ENCODE measurements around the gene MSX1. TPM values are rescaled to one million over a fixed set of nuclear protein-coding genes. Genes with fewer than 3 reads are reported as not detected.

MSX1 gene
- total RNA-seq, 1 experiment from 2014 or later, result 1.6 TPM

DNA sequence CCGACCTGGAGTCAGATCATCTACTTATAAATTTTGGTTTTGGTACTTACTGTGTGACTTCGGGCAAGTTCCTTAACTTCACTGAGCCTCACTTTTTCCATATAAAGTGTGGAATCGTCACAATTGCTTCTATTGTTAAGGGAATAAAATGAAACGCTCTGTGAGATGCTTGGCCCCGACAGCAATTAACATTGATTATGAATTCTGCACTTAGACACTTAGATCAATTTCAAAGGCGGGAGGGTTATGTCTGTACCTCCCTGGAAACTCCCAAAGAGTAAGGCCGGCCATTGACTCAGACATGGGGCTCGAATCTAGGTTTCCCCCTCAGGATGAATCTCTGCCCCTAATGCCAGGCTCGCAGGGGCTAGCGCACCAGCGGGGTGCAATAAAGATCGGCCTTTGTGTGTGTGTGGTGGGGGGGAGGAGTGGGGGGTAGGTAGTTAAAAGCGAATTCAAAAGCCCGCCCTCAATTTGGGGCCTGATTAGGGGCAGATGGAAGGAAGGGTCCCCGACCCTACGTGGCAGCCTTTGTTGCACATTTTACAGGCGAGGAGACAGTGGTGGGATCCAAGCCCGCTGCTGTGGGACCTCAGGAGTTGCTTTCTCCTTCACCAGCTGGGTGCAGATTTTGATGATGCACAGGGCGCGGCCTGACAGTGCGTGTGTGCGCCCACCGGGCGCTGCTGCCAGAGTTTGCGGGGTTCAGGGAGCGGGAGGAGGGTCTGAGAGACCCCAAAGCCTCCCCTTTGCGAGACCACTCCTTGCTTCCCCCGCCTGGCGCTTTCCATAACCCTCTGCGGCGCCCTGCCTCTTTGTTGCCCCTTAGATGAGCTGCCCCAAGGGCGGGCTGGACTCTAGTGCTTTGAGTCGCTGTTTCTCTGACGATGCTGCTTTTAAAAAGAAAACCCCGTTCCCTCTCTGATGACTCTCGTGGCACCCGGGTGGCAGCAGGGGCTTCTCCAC is 9.6 kb downstream of the MSX1 start:
- intact Hi-C loops (cut with micrococcal nuclease; ENCODE audit: unreplicated experiment), result no loop called here
- no TSS peak for BruUV-seq (replicated peaks)
- no peak overlapping the region for H3K4me3 Mint-ChIP-seq (ENCODE audit: low read depth, unreplicated experiment)
- CTCF ChIA-PET, result no interaction called here
- TF ChIP-seq, protein P1, sequence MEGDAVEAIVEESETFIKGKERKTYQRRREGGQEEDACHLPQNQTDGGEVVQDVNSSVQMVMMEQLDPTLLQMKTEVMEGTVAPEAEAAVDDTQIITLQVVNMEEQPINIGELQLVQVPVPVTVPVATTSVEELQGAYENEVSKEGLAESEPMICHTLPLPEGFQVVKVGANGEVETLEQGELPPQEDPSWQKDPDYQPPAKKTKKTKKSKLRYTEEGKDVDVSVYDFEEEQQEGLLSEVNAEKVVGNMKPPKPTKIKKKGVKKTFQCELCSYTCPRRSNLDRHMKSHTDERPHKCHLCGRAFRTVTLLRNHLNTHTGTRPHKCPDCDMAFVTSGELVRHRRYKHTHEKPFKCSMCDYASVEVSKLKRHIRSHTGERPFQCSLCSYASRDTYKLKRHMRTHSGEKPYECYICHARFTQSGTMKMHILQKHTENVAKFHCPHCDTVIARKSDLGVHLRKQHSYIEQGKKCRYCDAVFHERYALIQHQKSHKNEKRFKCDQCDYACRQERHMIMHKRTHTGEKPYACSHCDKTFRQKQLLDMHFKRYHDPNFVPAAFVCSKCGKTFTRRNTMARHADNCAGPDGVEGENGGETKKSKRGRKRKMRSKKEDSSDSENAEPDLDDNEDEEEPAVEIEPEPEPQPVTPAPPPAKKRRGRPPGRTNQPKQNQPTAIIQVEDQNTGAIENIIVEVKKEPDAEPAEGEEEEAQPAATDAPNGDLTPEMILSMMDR (IDR thresholded peaks at IDR 0.05; ENCODE audit: unreplicated experiment), result no peak
- no peaks in the 10 kb centered on the region for H3K4me1 Mint-ChIP-seq (ENCODE audit: low read depth, unreplicated experiment)
- peaks cover 4% of the 10 kb centered on the region for H3K36me3 Mint-ChIP-seq (ENCODE audit: insufficient read depth, unreplicated experiment)
- H3K9me3 Mint-ChIP-seq (ENCODE audit: low read depth, unreplicated experiment), result peaks cover 4% of the 10 kb centered on the region
- no peak overlapping the region for H3K27ac Mint-ChIP-seq (ENCODE audit: unreplicated experiment)
- peaks cover 49% of the 10 kb centered on the region for H3K27me3 Mint-ChIP-seq (ENCODE audit: unreplicated experiment)
- DNase-seq, result no peak

GRCh38 chr4:4869731-4870571 is 10.5 kb downstream of the MSX1 start:
- no peak for DNase-seq
- no peak overlapping the region for H3K4me3 Mint-ChIP-seq (ENCODE audit: low read depth, unreplicated experiment)
- H3K27ac Mint-ChIP-seq (ENCODE audit: unreplicated experiment), result no peak overlapping the region
- H3K4me1 Mint-ChIP-seq (ENCODE audit: low read depth, unreplicated experiment), result no peaks in the 10 kb centered on the region
- H3K36me3 Mint-ChIP-seq (ENCODE audit: insufficient read depth, unreplicated experiment), result peaks cover 4% of the 10 kb centered on the region
- TF ChIP-seq, protein P1 (IDR thresholded peaks at IDR 0.05; ENCODE audit: unreplicated experiment), result no peak
- H3K27me3 Mint-ChIP-seq (ENCODE audit: unreplicated experiment), result peaks cover 40% of the 10 kb centered on the region
- CTCF ChIA-PET, result no interaction called here
- H3K9me3 Mint-ChIP-seq (ENCODE audit: low read depth, unreplicated experiment), result peaks cover 4% of the 10 kb centered on the region
- intact Hi-C loops (cut with micrococcal nuclease; ENCODE audit: unreplicated experiment), result no loop called here
- no TSS peak for BruUV-seq (replicated peaks)

DNA sequence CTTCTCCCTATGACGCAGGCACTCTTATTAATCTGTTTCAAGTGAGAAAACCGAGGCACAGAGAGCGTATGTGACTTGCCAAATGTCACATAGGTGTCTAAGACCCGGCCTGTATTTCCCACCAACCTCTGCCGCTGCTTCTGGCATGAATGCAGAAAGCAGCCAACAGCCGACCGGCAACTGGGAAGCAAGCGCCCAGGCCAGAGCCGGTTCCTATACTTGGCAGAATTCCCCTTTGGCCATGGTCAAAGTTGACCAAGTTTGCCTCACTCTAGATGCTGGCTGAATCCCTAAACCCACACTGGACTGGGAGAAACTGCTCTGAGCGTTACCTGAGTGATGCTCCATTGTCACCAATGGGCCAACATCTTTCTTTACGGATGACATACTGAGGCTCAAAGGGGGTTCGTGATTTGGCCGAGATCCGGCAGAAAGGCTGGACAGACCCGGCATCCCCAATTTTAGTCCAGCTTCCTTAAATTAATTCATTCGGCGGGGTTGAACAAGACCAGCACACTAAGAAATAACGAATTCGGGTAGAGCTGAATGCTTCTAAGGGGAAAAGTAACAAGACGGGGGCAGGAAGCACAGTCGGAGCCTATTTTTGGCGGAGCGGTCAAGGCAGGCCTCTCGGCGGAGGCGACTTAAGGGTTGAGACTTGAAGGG is 11.2 kb downstream of the MSX1 start:
- TF ChIP-seq, protein P1 (IDR thresholded peaks at IDR 0.05; ENCODE audit: unreplicated experiment), result no peak
- intact Hi-C loops (cut with micrococcal nuclease; ENCODE audit: unreplicated experiment), result no loop called here
- Mint-ChIP-seq H3K36me3 (ENCODE audit: insufficient read depth, unreplicated experiment) (no peaks in the 10 kb centered on the region), H3K4me3 (ENCODE audit: low read depth, unreplicated experiment) (no peak overlapping the region), H3K27me3 (ENCODE audit: unreplicated experiment) (peaks cover 32% of the 10 kb centered on the region), H3K4me1 (ENCODE audit: low read depth, unreplicated experiment) (no peaks in the 10 kb centered on the region), H3K9me3 (ENCODE audit: low read depth, unreplicated experiment) (peaks cover 4% of the 10 kb centered on the region), H3K27ac (ENCODE audit: unreplicated experiment) (no peak overlapping the region)
- BruUV-seq (replicated peaks), result no TSS peak
- DNase-seq, result no peak
- CTCF ChIA-PET, result no interaction called here

DNA sequence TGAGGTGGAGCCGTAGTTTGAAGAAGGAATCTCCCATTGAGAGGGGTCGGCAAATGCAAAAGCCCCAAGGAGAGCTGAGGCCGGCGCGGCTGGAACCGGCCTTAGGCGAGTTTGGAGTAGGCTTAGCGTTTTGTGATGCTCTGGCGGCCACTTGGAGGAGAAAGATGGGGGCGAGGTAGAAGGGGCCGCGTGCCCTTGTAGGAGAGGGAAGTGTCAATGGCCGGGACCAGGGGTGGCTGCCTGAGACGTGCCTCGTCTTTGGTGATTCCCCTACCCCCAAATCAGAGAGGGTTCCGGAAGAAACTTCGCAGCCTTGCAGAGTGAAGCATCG is 11.7 kb downstream of the MSX1 start:
- intact Hi-C loops (cut with micrococcal nuclease; ENCODE audit: unreplicated experiment), result no loop called here
- TF ChIP-seq, protein P1 (IDR thresholded peaks at IDR 0.05; ENCODE audit: unreplicated experiment), result no peak
- H3K36me3 Mint-ChIP-seq (ENCODE audit: insufficient read depth, unreplicated experiment), result no peaks in the 10 kb centered on the region
- H3K9me3 Mint-ChIP-seq (ENCODE audit: low read depth, unreplicated experiment), result peaks cover 4% of the 10 kb centered on the region
- H3K4me3 Mint-ChIP-seq (ENCODE audit: low read depth, unreplicated experiment), result no peak overlapping the region
- DNase-seq, result no peak
- H3K27me3 Mint-ChIP-seq (ENCODE audit: unreplicated experiment), result peaks cover 28% of the 10 kb centered on the region
- no peaks in the 10 kb centered on the region for H3K4me1 Mint-ChIP-seq (ENCODE audit: low read depth, unreplicated experiment)
- CTCF ChIA-PET, result no interaction called here
- BruUV-seq (replicated peaks), result no TSS peak
- no peak overlapping the region for H3K27ac Mint-ChIP-seq (ENCODE audit: unreplicated experiment)
